ENCODE measurements around the gene OR4E2. TPM values are rescaled to one million over a fixed set of nuclear protein-coding genes. Genes with fewer than 3 reads are reported as not detected.
A peak's percentile ranks its signal among the peaks of the same experiment; 100 is the strongest.

Gene OR4E2
- total RNA-seq, 6 donors from 2014 or later = not detected

DNA sequence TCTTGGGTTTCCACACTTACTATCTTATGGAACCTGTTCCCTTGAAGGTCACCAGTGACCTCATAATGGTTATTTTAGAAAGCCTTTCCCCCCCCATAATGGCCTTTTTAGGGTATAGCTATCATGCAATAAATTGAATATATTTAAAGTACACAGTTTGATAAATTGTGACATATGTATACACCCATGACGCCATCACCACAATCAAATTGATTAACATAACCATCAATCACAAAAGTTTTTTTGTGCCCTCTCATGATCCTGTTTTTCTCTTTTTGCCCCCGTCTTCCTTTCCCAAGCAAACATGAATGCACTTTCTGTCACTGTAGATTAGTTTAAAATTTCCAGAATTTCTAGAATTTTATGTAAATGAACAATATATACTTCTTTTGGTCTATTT is 48.7 kb downstream of the OR4E2 start:
- Histone ChIP-seq H3K27me3 (no peaks in the 10 kb centered on the region), H3K36me3 (no peaks in the 10 kb centered on the region), H3K9me3 (no peaks in the 10 kb centered on the region), H3K27ac (no peak overlapping the region), H3K4me3 (no peak overlapping the region), H3K4me1 (peaks cover 0 to 4% (median 0%) of the 10 kb centered on the region in 4 donors)
- TF ChIP-seq POLR2AphosphoS5 (IDR thresholded peaks at IDR 0.05) = no peak
- no peak for TF ChIP-seq POLR2A (IDR thresholded peaks at IDR 0.05)
- TF ChIP-seq, protein P1, sequence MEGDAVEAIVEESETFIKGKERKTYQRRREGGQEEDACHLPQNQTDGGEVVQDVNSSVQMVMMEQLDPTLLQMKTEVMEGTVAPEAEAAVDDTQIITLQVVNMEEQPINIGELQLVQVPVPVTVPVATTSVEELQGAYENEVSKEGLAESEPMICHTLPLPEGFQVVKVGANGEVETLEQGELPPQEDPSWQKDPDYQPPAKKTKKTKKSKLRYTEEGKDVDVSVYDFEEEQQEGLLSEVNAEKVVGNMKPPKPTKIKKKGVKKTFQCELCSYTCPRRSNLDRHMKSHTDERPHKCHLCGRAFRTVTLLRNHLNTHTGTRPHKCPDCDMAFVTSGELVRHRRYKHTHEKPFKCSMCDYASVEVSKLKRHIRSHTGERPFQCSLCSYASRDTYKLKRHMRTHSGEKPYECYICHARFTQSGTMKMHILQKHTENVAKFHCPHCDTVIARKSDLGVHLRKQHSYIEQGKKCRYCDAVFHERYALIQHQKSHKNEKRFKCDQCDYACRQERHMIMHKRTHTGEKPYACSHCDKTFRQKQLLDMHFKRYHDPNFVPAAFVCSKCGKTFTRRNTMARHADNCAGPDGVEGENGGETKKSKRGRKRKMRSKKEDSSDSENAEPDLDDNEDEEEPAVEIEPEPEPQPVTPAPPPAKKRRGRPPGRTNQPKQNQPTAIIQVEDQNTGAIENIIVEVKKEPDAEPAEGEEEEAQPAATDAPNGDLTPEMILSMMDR (IDR thresholded peaks at IDR 0.05) = no peak
- TF ChIP-seq EP300 (IDR thresholded peaks at IDR 0.05) = no peak
- WGBS, 2 donors = 77 to 82% methylated on average over 2 of the region's 2 CpGs
- ATAC-seq (ENCODE audit: low FRiP score in 2 of 2) (no peak), DNase-seq (no peak)

DNA sequence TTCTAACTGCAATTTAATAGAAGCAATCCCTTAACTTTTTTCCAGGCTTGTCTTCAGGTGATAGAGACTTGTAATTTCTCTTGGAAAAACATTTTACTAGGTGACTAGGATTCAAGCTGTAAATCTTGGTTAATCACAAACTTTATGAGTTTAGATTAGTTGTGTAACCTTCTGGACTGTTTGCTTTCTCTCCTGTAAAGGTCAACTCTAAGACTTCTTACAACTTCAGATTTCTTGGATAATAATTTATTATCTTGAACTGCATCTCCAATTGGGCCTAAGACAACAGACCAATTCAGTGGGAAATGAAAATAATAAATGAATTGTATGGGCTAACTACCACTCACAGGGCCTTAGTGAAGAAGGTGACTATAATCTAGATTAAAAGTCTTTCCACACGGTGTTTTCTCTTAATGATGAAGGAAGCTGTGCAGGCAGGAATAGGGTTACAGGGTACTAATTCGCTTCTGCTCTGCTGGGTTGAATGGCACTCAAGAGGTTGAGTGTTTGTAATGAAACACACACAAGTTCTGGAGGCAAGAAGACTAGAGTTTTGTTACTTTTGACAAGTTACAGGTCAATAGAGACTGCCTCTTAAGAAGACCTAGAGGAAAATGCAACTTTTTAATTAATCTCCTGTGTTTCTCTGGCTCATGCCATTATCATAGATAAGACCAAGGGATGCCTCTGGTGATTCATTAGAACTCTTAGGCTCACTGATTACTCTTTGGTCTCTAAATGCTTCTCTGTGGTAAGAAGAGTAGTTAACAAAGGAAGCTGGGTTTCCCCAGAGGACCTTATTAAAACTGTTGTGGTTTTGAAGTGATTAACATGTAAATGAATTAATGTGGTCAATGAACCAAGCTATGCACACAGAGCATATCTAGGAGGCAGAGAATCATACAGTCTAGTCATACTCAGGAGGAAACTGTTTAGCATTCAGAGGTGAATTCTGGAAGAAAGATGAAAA is 50.0 kb downstream of the OR4E2 start:
- no peak for DNase-seq
- Histone ChIP-seq H3K36me3 (no peaks in the 10 kb centered on the region), H3K9me3 (no peaks in the 10 kb centered on the region), H3K27me3 (no peaks in the 10 kb centered on the region), H3K4me1 (peaks cover 0 to 4% (median 0%) of the 10 kb centered on the region in 4 donors), H3K27ac (no peak overlapping the region), H3K4me3 (no peak overlapping the region)
- WGBS, 2 donors = 59 to 65% methylated on average over 2 of the region's 2 CpGs
- no peak for ATAC-seq (ENCODE audit: low FRiP score in 2 of 2)
- TF ChIP-seq, protein P1 (IDR thresholded peaks at IDR 0.05) = no peak
- no peak for TF ChIP-seq EP300 (IDR thresholded peaks at IDR 0.05)
- TF ChIP-seq POLR2A (IDR thresholded peaks at IDR 0.05) = no peak
- no peak for TF ChIP-seq POLR2AphosphoS5 (IDR thresholded peaks at IDR 0.05)

DNA sequence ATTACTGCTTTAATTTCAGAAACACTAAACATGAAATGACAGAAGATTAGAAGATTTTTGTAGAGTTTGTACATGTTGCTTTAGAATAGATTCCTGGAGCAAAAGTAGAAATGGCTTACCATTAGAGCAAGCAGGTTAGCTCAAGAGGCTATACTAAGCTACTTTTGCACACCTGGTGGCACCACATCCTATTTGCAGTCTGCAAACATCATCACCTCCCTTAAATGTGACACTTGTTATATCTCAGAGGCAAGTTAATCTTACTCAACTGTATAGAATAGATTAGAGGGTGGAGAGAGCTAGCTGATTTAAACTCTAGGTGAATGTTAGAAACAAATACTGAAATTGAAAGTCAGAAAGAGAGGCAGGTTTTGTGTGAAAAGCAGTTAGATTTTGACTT is 50.7 kb downstream of the OR4E2 start:
- H3K4me1 ChIP-seq = peaks cover 0 to 4% (median 0%) of the 10 kb centered on the region in 4 donors
- DNase-seq = no peak
- H3K27me3 ChIP-seq = no peaks in the 10 kb centered on the region
- H3K9me3 ChIP-seq = no peaks in the 10 kb centered on the region
- no peak overlapping the region for H3K27ac ChIP-seq
- ATAC-seq (ENCODE audit: low FRiP score in 2 of 2) = no peak
- H3K4me3 ChIP-seq = no peak overlapping the region
- TF ChIP-seq, protein P1 (IDR thresholded peaks at IDR 0.05) = no peak
- TF ChIP-seq EP300 (IDR thresholded peaks at IDR 0.05) (no peak), POLR2A (IDR thresholded peaks at IDR 0.05) (no peak), POLR2AphosphoS5 (IDR thresholded peaks at IDR 0.05) (no peak)
- no peaks in the 10 kb centered on the region for H3K36me3 ChIP-seq

DNA sequence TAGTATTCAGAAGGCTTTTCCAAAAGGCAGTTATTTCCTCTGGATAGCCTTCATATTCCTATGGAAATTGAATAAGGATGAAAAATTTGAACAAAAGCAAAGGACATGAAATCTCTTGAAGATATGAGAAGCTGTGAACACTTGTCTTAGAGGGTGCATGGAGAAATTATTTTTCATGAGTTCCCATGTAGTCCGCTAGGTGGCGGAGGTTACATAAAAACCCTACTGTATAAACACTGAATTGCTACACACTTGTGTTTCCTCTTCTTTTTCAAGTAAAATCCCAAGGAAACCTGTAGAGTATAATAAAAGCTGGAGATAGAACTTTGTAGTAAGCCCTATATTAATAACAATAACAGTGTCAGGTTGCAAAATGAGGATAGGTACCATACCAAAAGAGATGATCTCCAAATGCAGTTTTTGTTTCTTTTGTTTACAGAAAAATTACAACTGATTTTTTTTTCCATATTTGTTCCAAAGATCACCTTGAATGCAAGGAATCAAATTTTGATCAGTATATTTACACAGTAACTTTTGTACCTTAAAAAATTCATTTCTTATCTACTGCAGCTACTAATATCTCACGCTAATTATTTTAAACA is 57.8 kb downstream of the OR4E2 start:
- Histone ChIP-seq H3K4me1 (no peaks in the 10 kb centered on the region), H3K27ac (no peak overlapping the region), H3K27me3 (no peaks in the 10 kb centered on the region), H3K36me3 (no peaks in the 10 kb centered on the region), H3K4me3 (no peak overlapping the region), H3K9me3 (no peaks in the 10 kb centered on the region)
- ATAC-seq (ENCODE audit: low FRiP score in 2 of 2) (peak in 1 of 2 donors; percentile 64), DNase-seq (no peak)
- WGBS, 2 donors = 32 to 37% methylated on average over 3 of the region's 3 CpGs
- TF ChIP-seq, protein P1 (IDR thresholded peaks at IDR 0.05) = peak; percentile 47 to 74 (median 62)
- no peak for TF ChIP-seq POLR2AphosphoS5 (IDR thresholded peaks at IDR 0.05)
